ENCODE data around the gene GDPD5.

GRCh38 chr11:75406338-75406777 lies 119.4 kb downstream of the GDPD5 start:
- TF ChIP-seq CTCF (conservative IDR thresholded peaks at IDR 0.05; ENCODE audit: low read length) (no peak), EZH2phosphoT487 (IDR thresholded peaks at IDR 0.05; ENCODE audit: borderline replicate concordance, low read depth, low read length) (no peak)
